Neural cell (in vitro differentiated cells): ENCODE measurements around the gene GPC5.

ENCODE experiments used
- EZH2 ChIP-seq: fragments of 200-600, 300-800 bp; shearing (Covaris generic), sonication (generic); IDR thresholded peaks from 2 replicates; pipeline ENCODE4 v1.6.1; 2014; ENCODE audit warnings: antibody characterized with exemption, low read length, borderline replicate concordance, mild to moderate bottlenecking; ENCODE audit not compliant: insufficient read depth, poor library complexity, severe bottlenecking
- POLR2AphosphoS5 ChIP-seq: IDR thresholded peaks from 2 replicates; pipeline ENCODE4 v1.6.1; 2012
- TAF1 ChIP-seq: IDR thresholded peaks from 2 replicates; pipeline ENCODE4 v1.6.1; 2012; ENCODE audit warnings: low read depth
- TF ChIP-seq, protein P1 (sequence below): fragments of 450-650 bp; IDR thresholded peaks from 2 replicates; pipeline ENCODE4 v1.5.1; 2014; ENCODE audit warnings: antibody characterized with exemption, mild to moderate bottlenecking, moderate library complexity; ENCODE audit not compliant: poor library complexity, severe bottlenecking

DNA sequence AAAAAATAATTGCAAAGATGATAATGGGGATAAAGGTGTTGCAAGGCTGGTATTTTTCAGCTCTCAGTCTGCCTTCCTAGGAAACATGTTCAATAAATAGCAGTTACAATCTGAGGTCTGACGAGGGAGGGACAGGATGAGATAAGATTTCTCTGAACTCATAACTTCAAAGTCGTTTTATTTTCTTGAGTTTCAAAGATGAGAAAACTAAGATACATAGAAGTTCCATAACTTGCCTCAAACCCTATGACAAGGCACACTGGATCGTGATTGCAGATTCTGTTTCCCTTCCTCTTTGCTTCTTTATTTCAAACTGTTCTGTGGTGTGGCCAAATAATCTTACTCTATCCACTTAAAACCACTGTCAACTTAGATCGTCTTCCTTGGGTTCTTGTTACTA lies 327.2 kb downstream of the GPC5 start:
- TF ChIP-seq, protein P1, sequence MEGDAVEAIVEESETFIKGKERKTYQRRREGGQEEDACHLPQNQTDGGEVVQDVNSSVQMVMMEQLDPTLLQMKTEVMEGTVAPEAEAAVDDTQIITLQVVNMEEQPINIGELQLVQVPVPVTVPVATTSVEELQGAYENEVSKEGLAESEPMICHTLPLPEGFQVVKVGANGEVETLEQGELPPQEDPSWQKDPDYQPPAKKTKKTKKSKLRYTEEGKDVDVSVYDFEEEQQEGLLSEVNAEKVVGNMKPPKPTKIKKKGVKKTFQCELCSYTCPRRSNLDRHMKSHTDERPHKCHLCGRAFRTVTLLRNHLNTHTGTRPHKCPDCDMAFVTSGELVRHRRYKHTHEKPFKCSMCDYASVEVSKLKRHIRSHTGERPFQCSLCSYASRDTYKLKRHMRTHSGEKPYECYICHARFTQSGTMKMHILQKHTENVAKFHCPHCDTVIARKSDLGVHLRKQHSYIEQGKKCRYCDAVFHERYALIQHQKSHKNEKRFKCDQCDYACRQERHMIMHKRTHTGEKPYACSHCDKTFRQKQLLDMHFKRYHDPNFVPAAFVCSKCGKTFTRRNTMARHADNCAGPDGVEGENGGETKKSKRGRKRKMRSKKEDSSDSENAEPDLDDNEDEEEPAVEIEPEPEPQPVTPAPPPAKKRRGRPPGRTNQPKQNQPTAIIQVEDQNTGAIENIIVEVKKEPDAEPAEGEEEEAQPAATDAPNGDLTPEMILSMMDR: no peak
- TF ChIP-seq EZH2 (no peak), POLR2AphosphoS5 (no peak), TAF1 (no peak)
